Keratinocyte (primary cell): ENCODE measurements around the gene ITPR2.

ENCODE experiments used
- EZH2 ChIP-seq: IDR thresholded peaks from one replicate; pipeline ENCODE4 v1.6.1; 2012; ENCODE audit warnings: inconsistent platforms, mild to moderate bottlenecking, low read length, moderate library complexity
- TF ChIP-seq, protein P1 (sequence below), 3 experiments: IDR thresholded peaks in 1 of 3; conservative IDR thresholded peaks in 1 of 3; optimal IDR thresholded peaks in 1 of 3; 2 replicates in 2 of 3; 3 replicates in 1 of 3; pipeline versions ENCODE3 to v1.5.1; 2011; ENCODE audit warnings: low read length in 3 of 3, mild to moderate bottlenecking in 3 of 3, moderate library complexity in 2 of 3, control low read depth in 1 of 3, inconsistent platforms in 1 of 3; ENCODE audit not compliant: insufficient read depth in 2 of 3; ENCODE audit errors: extremely low read depth in 1 of 3

DNA sequence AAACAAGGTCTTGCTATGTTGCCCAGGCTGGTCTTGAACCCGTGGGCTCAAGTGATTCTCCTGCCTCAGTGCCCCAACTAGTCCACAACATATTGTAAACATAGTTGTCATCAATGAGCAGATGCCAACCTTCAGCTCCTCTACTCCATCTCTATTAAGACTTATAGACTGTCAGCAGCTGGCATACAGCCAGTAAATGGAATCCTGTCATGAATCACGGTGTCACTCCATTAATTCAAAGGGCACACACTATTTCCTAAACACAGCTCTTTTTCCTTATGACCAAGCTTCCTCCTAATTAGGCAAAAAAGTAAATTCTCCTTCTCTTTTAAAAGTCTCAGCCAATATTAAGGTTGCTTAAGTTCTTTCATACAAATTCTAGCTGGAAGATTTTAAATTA lies 111.2 kb downstream of the ITPR2 start:
- TF ChIP-seq, protein P1, sequence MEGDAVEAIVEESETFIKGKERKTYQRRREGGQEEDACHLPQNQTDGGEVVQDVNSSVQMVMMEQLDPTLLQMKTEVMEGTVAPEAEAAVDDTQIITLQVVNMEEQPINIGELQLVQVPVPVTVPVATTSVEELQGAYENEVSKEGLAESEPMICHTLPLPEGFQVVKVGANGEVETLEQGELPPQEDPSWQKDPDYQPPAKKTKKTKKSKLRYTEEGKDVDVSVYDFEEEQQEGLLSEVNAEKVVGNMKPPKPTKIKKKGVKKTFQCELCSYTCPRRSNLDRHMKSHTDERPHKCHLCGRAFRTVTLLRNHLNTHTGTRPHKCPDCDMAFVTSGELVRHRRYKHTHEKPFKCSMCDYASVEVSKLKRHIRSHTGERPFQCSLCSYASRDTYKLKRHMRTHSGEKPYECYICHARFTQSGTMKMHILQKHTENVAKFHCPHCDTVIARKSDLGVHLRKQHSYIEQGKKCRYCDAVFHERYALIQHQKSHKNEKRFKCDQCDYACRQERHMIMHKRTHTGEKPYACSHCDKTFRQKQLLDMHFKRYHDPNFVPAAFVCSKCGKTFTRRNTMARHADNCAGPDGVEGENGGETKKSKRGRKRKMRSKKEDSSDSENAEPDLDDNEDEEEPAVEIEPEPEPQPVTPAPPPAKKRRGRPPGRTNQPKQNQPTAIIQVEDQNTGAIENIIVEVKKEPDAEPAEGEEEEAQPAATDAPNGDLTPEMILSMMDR (optimal IDR thresholded peaks at IDR 0.05 in 1 of 3, IDR thresholded peaks at IDR 0.05 in 1 of 3, conservative IDR thresholded peaks at IDR 0.05 in 1 of 3; ENCODE audit: extremely low read depth in 1 of 3, insufficient read depth in 2 of 3, low read length in 3 of 3) = no peak
- no peak for TF ChIP-seq EZH2
